HepG2 (cell line): Measurements from ENCODE around the gene FUOM. TPM values are rescaled to one million over a fixed set of nuclear protein-coding genes. Genes with fewer than 3 reads are reported as not detected.

ENCODE experiments used
- ELK4 ChIP-seq: sonication (generic); formaldehyde crosslinking; IDR thresholded peaks from 2 replicates; pipeline ENCODE4 v1.9.0; 2021; ENCODE audit warnings: missing genetic modification reagents, borderline replicate concordance
- FOXK1 ChIP-seq: sonication (generic); formaldehyde crosslinking; IDR thresholded peaks from 2 replicates; pipeline ENCODE4 v1.4.0; 2020; ENCODE audit warnings: low read depth, missing genetic modification reagents, borderline replicate concordance
- FOXO1 ChIP-seq: sonication (generic); formaldehyde crosslinking; IDR thresholded peaks from 2 replicates; pipeline ENCODE4 v1.4.0; 2020; ENCODE audit warnings: missing genetic modification reagents
- GATAD1 ChIP-seq: IDR thresholded peaks from 2 replicates; pipeline ENCODE4 v1.6.1; 2016; ENCODE audit warnings: missing genetic modification reagents, missing compliant biosample characterization
- MXD3 ChIP-seq: IDR thresholded peaks from 2 replicates; pipeline ENCODE4 v1.6.1; 2016; ENCODE audit warnings: mild to moderate bottlenecking, missing biosample characterization, missing genetic modification reagents
- TARDBP ChIP-seq: sonication (generic); formaldehyde crosslinking; IDR thresholded peaks from 2 replicates; pipeline ENCODE4 v1.8.0; 2022; ENCODE audit warnings: mild to moderate bottlenecking, missing genetic modification reagents
- ZBTB8A ChIP-seq: sonication (generic); formaldehyde crosslinking; IDR thresholded peaks from 2 replicates; pipeline ENCODE4 v1.4.0; 2020; ENCODE audit warnings: mild to moderate bottlenecking, low read depth, missing genetic modification reagents, borderline replicate concordance
- ZNF20 ChIP-seq: sonication (generic); formaldehyde crosslinking; IDR thresholded peaks from 2 replicates; pipeline ENCODE4 v1.4.0; 2020; ENCODE audit warnings: mild to moderate bottlenecking, moderate library complexity, missing genetic modification reagents
- ZNF337 ChIP-seq: sonication (generic); formaldehyde crosslinking; IDR thresholded peaks from 2 replicates; pipeline ENCODE4 v1.5.1; 2020; ENCODE audit warnings: missing genetic modification reagents, low read depth, mild to moderate bottlenecking, borderline replicate concordance
- ZNF407 ChIP-seq: sonication (generic); formaldehyde crosslinking; IDR thresholded peaks from one replicate; pipeline ENCODE4 v1.5.1; 2020; ENCODE audit warnings: mild to moderate bottlenecking, missing genetic modification reagents; ENCODE audit errors: not compliant biosample characterization
- ZNF512 ChIP-seq: sonication (generic); formaldehyde crosslinking; IDR thresholded peaks from 2 replicates; pipeline ENCODE4 v1.4.0; 2020; ENCODE audit warnings: mild to moderate bottlenecking, missing genetic modification reagents
- ZNF530 ChIP-seq: sonication (generic); formaldehyde crosslinking; IDR thresholded peaks from 2 replicates; pipeline ENCODE4 v1.5.0; 2020; ENCODE audit warnings: low read depth, mild to moderate bottlenecking, missing genetic modification reagents
- ZNF580 ChIP-seq: IDR thresholded peaks from 2 replicates; pipeline ENCODE4 v1.6.1; 2016; ENCODE audit warnings: low read depth, borderline replicate concordance
- ZNF766 ChIP-seq: sonication (generic); formaldehyde crosslinking; IDR thresholded peaks from 2 replicates; pipeline ENCODE4 v1.5.0; 2020; ENCODE audit warnings: missing genetic modification reagents, borderline replicate concordance
- ZNF776 ChIP-seq: sonication (generic); formaldehyde crosslinking; IDR thresholded peaks from 2 replicates; pipeline ENCODE4 v1.4.0; 2020; ENCODE audit warnings: mild to moderate bottlenecking, missing genetic modification reagents
- ZSCAN25 ChIP-seq: sonication (generic); formaldehyde crosslinking; IDR thresholded peaks from 2 replicates; pipeline ENCODE4 v1.8.0; 2022; ENCODE audit warnings: mild to moderate bottlenecking, missing genetic modification reagents
- polyA plus RNA-seq, 8 experiments: library from polyadenylated mRNA; depleted of rRNA in 3 of 8; stranded (reverse) in 7 of 8; unstranded in 1 of 8; fragments of >200 nt; fragmentation: Illumina TruSeq in 4 of 8; extraction: Trizol in 4 of 8; gene quantifications; 2 replicates each; pipeline versions ENCODE4 v1.2.1 to v1.2.3, GENCODE V29; 2011 to 2016; ENCODE audit warnings: low read depth in 4 of 8, missing spikeins in 1 of 8, mixed read lengths in 1 of 8; ENCODE audit not compliant: insufficient read depth in 1 of 8
- total RNA-seq, 5 experiments: library from RNA; depleted of rRNA; stranded (reverse); fragments of >200 nt; fragmentation: Illumina TruSeq; extraction: Trizol; gene quantifications; 2 replicates each; pipeline ENCODE4 v1.2.3, GENCODE V29; 2016; ENCODE audit warnings: low read depth in 1 of 5

The FUOM gene
- total and polyA plus RNA-seq, 2 of the 13 experiments (the other 11 are each of a cell fraction or from before 2014, with no cell fraction given), result 27.5 to 60.4 TPM

- TF ChIP-seq ELK4 (CRISPR knock-in tag) (no peak), ZNF766 (0 out of 2 replicates have a peak, but pooled peaks have one; percentile 50), ZNF407 (CRISPR knock-in tag) (peak; percentile 20), TARDBP (CRISPR knock-in tag) (peak; percentile 41; the same call in 1 of the 2 replicates), ZNF337 (peak; percentile 38; the same call in 1 of the 2 replicates), MXD3 (peak; percentile 36; the same call in 1 of the 2 replicates), ZNF512 (CRISPR knock-in tag) (no peak), FOXO1 (CRISPR knock-in tag) (0 out of 2 replicates have a peak, but pooled peaks have one; percentile 11), GATAD1 (CRISPR knock-in tag) (no peak), ZSCAN25 (CRISPR knock-in tag) (peak; percentile 58; the same call in 1 of the 2 replicates), ZBTB8A (CRISPR knock-in tag) (no peak), ZNF776 (CRISPR knock-in tag) (0 out of 2 replicates have a peak, but pooled peaks have one; percentile 10), FOXK1 (CRISPR knock-in tag) (no peak), ZNF530 (CRISPR knock-in tag) (no peak), ZNF20 (CRISPR knock-in tag) (no peak), ZNF580 (CRISPR knock-in tag) (no peak)
Measured at GRCh38 chr10:133357285-133358161, at the start of gene FUOM (continued).
